Measurements from ENCODE around the gene RASL12.

- TF ChIP-seq CTCF (IDR thresholded peaks at IDR 0.05): no peak
- TF ChIP-seq POLR2AphosphoS5 (IDR thresholded peaks at IDR 0.05): no peak
- TF ChIP-seq POLR2A (IDR thresholded peaks at IDR 0.05): no peak
These were observed 37.2 kb upstream of the RASL12 start for GRCh38 chr15:65105038-65105437.

Data from prostate gland (tissue), 2 donors.